ENCODE measurements around the gene EFCAB11.

Gene EFCAB11

DNA sequence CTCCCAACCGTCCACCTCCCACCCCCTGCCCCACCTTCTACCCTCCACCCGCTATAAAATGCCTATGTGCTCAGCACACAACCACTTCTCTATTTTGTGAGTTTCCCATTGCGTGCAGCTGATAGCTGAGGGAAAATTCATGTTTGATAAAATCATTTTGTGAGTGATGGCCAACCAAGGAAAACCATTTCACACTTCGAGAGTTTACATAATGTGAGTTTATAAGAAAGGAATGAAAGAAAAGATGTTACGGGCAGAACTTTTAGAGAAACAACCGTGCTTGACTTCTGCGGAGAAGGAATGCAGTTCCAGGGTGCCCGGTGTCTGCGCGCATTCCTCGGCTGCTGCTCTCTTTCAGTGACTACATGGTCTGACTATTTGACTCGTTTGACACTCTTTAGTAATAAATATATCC lies 140.9 kb downstream of the EFCAB11 start:
- DNase-seq (ENCODE audit: low spot score), result no peak

DNA sequence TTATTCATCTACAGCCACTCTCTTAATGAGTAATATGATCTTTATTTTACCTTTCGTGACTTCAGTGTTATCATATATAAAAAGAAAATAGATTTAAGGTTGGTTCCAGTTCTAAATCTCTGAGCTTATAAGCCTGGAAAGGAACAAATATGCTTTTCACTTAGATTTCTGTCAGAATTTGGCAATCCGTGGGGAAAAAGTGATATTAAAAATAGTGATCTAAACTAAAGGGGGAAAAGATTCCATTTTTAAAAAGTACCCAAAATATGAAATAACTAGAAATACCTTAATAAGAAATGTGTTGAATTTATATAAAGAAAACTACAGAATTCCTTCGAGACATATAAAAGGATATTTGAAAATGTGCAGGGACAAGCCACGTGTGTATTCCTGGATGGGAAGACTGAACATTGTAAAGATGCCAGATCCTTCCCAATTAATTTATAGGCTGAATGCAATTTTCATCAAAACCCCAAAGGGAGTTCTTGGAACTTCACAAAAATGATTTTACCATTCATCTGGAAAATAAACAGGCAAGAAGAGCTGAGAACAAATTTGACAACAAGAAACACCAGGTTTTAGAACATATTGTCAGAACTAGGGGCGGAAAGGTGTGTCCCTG lies 142.5 kb downstream of the EFCAB11 start:
- DNase-seq (ENCODE audit: low spot score), result no peak

GRCh38 chr14:89810101-89810500 lies 144.4 kb downstream of the EFCAB11 start:
- no peak for DNase-seq (ENCODE audit: low spot score)

- no peak for DNase-seq (ENCODE audit: low spot score)
Measured at GRCh38 chr14:89807892-89808291, 146.6 kb downstream of the EFCAB11 start.

DNA sequence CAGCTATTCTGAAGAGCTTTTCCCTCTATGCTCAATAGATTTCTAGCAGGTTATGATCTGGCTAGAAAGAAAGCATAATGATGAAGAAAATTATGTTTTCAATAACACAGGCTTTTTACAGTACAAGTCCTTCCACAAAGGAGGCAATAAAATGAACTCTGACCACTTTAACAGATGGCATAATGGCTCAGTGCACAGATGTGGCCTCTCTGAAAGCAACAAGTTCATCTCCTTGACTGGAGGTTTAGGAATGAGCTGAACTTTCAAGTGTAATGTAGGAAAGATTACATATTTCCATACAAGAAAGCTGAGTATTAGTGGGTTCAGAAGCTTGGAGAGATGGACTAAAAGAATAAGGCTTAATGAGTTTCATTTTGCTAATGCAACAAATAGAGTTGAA lies 147.4 kb downstream of the EFCAB11 start:
- no peak for DNase-seq (ENCODE audit: low spot score)

- no peak for DNase-seq (ENCODE audit: low spot score)
Measured at GRCh38 chr14:89806451-89806850, 148.1 kb downstream of the EFCAB11 start.

DNA sequence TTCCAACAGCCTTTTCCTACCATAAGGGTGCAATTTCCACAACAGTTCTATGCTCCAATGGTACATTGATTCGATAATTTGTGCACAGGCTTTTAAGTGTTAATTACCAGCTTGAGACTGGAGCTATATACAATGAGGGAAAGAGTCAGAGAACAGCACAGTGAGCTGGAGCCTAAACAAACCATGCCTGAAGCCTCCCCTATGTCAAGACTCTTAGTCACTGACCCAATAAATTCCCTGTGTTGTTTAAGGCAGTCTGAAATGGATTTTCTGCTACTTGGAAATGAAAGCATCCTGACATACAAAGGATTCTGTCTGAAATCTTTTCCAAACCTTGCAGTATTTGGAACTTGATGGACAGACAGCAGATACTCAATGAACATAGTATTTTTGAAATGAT lies 149.0 kb downstream of the EFCAB11 start:
- no peak for DNase-seq (ENCODE audit: low spot score)

- DNase-seq (ENCODE audit: low spot score), result no peak
Measured at GRCh38 chr14:89803542-89803941, 151.0 kb downstream of the EFCAB11 start.

DNA sequence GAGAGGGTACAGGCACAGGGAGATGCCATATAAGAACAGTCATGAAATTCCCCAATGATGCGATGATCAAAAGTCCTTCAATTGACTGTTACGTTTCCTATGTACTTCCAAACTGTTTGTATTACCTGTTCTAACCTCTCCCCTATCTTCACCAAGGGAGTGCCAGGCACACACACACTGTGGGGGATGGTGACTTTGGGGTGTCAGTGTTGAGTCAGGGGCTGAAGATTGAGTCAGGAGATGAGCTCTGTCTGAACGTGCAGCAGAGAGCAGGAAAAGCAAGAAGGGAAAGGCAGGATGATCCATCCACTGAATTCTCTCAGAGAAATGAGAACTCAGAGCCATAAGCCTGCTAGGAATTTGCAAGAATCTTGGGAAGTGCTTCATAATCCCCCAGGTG lies 153.4 kb downstream of the EFCAB11 start:
- no peak for DNase-seq (ENCODE audit: low spot score)

DNA sequence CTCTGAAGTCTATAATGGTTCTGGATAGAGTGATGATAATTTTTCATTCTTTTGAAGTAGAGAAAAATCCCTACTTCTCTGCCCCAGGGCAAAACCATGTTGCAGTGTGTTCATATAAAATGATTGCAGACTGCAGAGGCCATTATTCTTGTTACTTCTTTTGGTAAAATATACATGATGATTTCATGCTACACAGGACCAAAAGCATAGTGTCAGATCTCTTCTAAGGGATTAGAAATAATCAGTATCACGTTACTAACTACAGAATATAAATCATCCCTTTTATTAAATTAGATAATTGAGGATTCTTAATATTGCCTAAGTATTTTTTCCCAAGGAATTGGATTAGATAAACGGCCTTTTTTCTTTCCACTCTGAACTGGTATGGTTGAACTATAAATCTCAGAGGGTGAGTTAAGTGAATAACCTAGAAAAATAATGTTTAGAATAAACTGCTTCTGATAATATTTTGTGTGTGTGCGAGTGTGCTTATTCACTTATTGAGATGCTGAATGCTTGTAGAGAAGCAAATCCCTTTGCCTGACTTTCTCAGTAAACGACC lies 156.2 kb downstream of the EFCAB11 start:
- no peak for DNase-seq (ENCODE audit: low spot score)

- no peak for DNase-seq (ENCODE audit: low spot score)
Measured at GRCh38 chr14:89797148-89797547, 157.4 kb downstream of the EFCAB11 start.

- no peak for DNase-seq (ENCODE audit: low spot score)
Measured at GRCh38 chr14:89794096-89794495, 160.4 kb downstream of the EFCAB11 start.

GRCh38 chr14:89793367-89793716 lies 161.2 kb downstream of the EFCAB11 start:
- no peak for DNase-seq (ENCODE audit: low spot score)

DNA sequence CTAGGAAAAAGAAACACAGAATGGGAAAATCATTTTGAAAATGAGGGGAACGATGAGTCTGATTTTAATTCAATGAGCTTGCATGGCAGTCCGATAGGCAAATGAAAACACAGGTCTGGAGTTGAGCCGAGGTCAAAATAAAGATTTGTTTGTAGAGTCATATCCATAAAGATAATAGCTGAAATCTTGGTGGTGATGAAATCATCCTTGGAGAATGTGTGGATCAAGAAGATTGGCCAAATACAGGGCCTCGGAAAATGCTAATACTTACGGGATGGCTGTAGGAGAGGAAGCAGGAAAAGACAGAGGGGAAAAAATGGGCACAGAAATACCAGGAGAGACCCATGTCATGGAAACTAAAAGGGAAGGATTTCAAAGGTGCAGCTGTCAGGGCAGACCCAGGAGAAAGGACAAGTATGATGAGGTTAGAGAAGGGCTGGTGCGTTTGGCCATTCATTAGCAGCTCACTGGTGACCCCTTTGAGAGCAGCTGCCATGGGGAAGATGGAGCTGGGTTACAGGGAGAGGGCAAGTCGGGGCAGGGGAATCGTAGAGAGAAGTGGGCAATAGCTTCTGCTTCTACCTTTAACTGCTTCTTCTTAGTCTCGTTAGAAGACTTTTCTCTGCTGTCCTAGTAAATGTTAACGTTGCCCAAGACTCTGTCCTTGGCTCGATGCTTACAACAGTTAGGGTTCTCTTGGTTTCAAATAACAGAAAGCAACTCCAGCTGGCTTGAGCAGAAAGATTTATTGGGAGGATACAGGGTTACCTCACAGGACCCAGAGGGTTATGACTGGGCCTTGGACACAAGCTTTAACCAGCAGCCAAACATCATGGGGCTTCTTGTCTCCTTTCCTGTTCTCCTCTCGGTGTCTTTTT lies 161.8 kb downstream of the EFCAB11 start:
- DNase-seq (ENCODE audit: low spot score), result no peak

DNA sequence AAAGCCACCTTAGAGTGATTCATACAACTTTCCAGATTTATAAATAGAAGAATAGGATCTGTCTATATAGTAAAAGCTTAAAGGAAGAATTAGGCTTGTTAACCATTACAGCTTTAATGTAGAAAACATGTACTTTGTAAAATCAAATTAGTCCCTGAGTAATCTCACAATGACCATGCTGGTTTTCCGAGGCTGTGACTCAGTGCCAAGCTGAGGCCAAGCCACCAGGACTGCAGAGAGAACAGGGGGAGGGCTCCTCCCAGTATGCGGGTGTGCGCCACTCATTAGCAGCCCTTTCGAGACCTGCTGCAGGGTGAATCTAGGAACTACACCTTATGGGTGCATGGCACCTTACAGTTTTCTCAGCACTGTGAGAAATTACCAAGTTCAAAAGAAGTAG lies 167.0 kb downstream of the EFCAB11 start:
- no peak for DNase-seq (ENCODE audit: low spot score)

DNA sequence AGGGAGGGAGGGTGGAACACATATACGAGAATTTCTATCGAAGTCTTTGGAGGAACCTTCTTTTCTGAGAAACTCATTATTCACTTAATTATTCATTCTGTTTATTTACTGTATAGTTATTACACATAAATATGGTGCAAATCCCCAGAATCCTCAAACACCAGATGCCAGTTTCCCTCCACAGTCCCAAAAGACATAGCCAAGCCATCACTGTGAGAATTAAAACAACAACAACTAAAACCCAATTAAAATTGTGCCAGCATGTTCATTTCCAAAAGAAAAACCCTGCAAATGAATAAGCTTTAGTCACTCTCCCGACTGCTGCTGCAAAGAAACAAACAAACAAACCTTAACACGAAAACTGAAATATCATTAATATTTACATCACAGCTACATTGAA lies 173.5 kb downstream of the EFCAB11 start:
- DNase-seq (ENCODE audit: low spot score), result no peak

DNA sequence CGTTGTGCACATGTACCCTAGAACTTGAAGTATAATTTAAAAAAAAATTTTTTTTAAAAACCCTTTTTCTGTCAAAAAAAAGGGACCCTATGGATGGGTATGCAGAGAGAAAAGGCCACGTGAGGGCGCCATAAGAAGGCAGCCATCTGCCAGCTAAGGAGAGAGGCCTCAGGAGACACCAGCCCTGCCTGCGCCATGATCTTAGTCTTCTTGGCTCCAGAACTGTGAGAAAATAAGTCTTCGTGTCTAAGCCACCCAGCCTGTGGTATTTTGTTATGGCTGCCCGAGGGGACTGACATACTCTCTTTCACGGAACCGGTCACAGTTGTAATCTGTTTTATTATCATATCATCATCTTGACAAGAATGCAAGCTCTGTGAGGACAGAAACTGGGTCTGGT lies 174.8 kb downstream of the EFCAB11 start:
- no peak for DNase-seq (ENCODE audit: low spot score)

GRCh38 chr14:89775946-89776345 lies 178.6 kb downstream of the EFCAB11 start:
- DNase-seq (ENCODE audit: low spot score), result no peak

- DNase-seq (ENCODE audit: low spot score), result no peak
Measured at GRCh38 chr14:89775151-89775550, 179.4 kb downstream of the EFCAB11 start.

DNA sequence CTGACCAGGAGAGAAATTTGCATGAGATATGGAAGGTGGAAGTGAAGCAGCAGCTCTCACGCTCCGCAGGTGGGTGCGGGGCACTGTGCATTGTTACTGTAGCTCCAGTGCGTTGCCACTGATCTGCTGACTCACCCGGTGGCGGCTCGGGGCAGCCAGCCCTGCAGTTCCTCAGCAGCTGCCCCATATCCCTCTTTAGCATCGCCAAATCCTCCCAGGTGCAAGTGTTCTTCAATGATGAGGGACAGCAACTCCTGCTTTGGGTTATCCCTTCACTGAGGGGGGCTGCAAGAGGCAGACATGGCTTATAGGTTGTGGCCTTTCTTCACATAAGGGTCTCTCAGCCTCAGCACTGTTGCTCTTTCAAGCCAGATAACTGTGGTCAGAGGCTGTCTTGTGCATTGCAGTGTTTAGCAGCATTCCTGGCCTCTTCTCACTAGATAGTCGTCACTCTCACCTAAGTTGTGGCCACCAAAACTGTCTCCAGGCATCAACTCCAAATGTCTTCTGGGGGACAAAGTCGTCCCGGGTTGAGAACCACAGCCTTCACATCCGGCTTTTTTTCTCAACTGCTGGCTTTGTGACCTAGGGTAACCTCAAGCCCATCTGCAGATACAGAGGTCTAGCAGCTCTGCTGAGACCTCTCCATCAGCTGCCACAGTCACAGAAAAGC lies 180.8 kb downstream of the EFCAB11 start:
- DNase-seq (ENCODE audit: low spot score), result no peak

GRCh38 chr14:89773151-89773550 lies 181.4 kb downstream of the EFCAB11 start:
- no peak for DNase-seq (ENCODE audit: low spot score)

DNA sequence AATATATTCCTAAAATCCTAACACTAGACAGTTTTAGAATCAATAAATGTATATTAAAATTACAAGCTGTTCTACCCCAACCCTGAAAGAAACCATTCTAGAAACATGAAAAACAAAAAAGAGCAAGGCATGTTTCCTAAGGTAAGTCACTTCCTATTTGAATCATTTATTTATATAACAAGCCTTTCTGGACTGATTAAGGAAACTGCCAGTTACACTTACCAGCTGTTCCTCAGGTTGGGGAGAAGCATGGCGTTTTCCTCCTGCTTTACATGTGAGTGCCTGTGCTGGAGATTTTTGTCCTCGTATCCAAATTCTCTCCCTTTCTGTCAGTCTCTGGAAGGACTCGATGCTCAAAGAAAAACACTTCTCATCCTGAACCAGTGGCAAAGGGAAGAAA lies 183.3 kb downstream of the EFCAB11 start:
- no peak for DNase-seq (ENCODE audit: low spot score)

GRCh38 chr14:89767861-89768268 lies 186.7 kb downstream of the EFCAB11 start:
- no peak for DNase-seq (ENCODE audit: low spot score)
